Measurements from ENCODE around the gene OXTR.

OXTR gene

DNA sequence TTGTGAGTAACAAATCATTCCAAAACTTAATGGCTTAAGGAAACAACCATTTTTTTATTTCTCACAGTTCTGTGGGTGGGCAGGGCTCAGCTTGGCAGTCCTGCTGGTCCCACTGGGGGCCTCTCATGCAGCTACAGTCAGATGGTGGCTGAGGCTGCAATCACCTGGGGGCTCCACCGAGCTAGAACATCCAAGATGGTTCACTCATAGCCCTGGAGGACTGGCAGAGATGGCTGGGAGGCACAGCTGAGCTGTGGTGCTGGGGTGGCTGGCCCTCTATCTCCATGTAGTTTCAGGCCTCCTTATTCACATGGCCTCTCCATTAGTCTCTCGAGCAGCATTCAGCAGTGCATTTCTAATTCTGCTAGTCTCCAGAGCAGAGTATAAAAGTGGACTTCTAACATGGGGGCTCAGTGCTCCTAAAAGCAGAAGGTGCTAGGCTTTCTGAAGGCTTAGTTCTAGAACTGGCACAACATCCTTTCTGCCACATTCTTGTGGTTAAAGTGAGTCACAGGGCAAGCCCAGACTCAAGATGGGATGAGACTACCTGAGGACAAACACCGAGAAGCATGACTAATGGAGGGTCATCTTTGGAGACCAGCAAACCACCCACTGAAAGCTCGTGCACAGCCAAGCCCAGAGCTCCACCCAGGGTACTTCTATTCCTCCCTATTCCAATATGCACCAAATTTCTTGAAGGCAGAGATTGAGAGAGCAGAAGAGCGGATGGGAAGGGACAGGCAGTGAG is 29.5 kb downstream of the OXTR start:
- no peak overlapping the region for H3K4me3 Mint-ChIP-seq
- no peaks in the 10 kb centered on the region for H3K36me3 Mint-ChIP-seq (ENCODE audit: low read depth)
- no peaks in the 10 kb centered on the region for H3K4me1 Mint-ChIP-seq (ENCODE audit: low read depth)
- peaks cover 21% of the 10 kb centered on the region for H3K27me3 Mint-ChIP-seq
- no peak overlapping the region for H3K27ac Mint-ChIP-seq
- H3K9me3 Mint-ChIP-seq: no peaks in the 10 kb centered on the region

DNA sequence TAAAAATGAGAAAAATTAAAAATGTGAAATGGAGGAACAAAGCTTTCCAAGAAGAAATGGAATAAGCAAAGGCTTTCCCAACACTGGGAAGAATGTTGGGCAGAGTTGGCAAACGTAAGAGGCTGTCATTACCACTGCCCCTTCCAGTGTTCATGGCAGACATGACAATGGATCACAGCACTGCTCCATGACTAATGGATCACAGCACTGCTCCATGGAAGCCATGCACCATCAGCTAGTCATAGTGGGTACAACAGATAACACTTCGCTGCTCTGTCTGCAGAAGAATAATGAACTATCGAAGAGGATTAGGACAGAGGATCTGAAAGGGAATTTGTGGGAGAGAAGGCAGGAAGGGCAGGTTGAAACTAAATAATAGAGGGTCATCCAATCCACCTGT is 30.8 kb downstream of the OXTR start:
- Mint-ChIP-seq H3K27me3 (peaks cover 21% of the 10 kb centered on the region), H3K36me3 (ENCODE audit: low read depth) (no peaks in the 10 kb centered on the region), H3K4me1 (ENCODE audit: low read depth) (no peaks in the 10 kb centered on the region), H3K27ac (no peak overlapping the region), H3K4me3 (no peak overlapping the region), H3K9me3 (no peaks in the 10 kb centered on the region)

DNA sequence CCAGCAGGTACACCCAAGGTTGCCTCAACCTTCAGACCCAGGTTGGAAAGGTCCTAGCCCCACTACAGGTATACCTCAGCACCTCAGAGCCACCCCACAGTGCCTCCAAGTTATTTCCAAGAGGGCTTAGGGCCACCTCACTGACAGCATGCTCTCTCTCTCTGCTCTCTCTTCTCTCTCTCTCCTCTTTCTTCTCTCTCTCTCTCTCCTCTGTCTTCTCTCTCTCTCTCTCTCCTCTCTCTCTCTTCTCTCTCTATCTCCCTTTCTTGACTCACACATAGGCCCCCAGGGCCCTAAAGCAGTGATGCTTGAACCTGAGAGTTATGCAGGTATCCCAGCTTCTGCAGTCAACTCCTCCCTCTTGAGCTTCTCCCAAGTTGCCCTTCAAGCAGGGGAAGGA is 31.6 kb downstream of the OXTR start:
- Mint-ChIP-seq H3K27me3 (peaks cover 21% of the 10 kb centered on the region), H3K4me1 (ENCODE audit: low read depth) (no peaks in the 10 kb centered on the region), H3K36me3 (ENCODE audit: low read depth) (no peaks in the 10 kb centered on the region), H3K9me3 (no peaks in the 10 kb centered on the region), H3K4me3 (no peak overlapping the region), H3K27ac (no peak overlapping the region)

GRCh38 chr3:8737301-8737700 is 32.1 kb downstream of the OXTR start:
- Mint-ChIP-seq H3K9me3 (no peaks in the 10 kb centered on the region), H3K4me1 (ENCODE audit: low read depth) (no peaks in the 10 kb centered on the region), H3K36me3 (ENCODE audit: low read depth) (no peaks in the 10 kb centered on the region), H3K27me3 (peaks cover 21% of the 10 kb centered on the region), H3K4me3 (no peak overlapping the region), H3K27ac (no peak overlapping the region)

DNA sequence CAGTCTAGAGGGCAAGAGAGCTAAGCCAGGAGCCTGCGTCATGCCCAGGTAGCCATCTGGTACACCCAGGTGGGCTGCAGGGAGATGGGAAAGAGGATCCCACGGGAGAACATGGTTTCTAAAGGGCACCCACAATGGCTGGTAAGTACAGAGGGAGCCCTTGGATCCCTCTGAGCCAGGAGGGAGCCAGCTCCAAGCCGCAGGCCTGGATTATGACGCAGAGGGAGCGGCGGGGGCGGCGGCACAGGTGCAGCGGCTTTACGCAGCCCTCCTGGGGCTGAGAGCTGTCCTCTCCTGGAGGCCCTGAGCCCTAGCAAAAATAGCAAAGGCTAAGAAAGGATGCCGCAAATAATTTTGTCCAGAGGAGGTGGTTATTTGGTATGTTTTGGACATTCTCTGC is 33.0 kb downstream of the OXTR start:
- no peaks in the 10 kb centered on the region for H3K36me3 Mint-ChIP-seq (ENCODE audit: low read depth)
- peaks cover 14% of the 10 kb centered on the region for H3K27me3 Mint-ChIP-seq
- H3K27ac Mint-ChIP-seq: no peak overlapping the region
- H3K4me3 Mint-ChIP-seq: no peak overlapping the region
- H3K9me3 Mint-ChIP-seq: no peaks in the 10 kb centered on the region
- no peaks in the 10 kb centered on the region for H3K4me1 Mint-ChIP-seq (ENCODE audit: low read depth)

GRCh38 chr3:8734908-8735307 is 34.5 kb downstream of the OXTR start:
- Mint-ChIP-seq H3K36me3 (ENCODE audit: low read depth) (no peaks in the 10 kb centered on the region), H3K4me3 (no peak overlapping the region), H3K9me3 (no peaks in the 10 kb centered on the region), H3K27ac (no peak overlapping the region), H3K4me1 (ENCODE audit: low read depth) (no peaks in the 10 kb centered on the region), H3K27me3 (peaks cover 12% of the 10 kb centered on the region)

DNA sequence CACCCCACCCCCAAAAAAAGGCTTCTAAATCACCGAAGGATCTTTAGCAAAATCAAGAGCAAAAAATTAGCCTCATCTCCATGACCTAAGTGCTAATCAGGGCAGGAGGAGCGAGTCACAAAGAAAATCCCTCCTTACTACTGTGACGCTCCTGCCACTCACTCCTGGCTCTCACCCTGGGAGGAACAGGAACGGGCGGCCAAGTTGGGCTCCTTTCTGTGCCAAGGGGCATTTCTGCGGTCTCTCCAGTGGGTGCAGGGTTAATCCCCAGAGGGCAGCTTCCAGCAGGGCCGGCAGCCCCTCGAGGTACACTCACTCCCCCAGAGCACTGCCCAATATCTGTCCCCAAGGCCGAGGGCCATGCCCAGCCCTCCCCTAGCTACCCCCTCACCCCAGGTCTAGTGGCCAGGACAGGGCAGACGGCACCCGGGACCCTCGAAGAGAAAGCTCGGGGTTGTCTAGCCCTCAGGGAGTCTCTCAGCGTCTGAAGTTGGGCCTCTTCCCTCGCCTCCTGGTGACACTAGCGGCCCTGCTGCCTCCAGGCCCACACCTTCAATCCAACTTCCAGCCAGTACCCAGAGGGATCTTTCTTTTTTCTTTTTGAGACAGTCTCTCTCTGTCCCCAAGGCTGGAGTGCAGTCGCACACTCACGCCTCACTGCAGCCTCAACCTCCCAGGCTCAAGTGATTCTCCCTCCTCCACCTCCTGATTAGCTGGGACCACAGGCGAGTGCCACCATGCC is 35.1 kb downstream of the OXTR start:
- no peaks in the 10 kb centered on the region for H3K4me1 Mint-ChIP-seq (ENCODE audit: low read depth)
- peaks cover 12% of the 10 kb centered on the region for H3K27me3 Mint-ChIP-seq
- no peaks in the 10 kb centered on the region for H3K36me3 Mint-ChIP-seq (ENCODE audit: low read depth)
- H3K27ac Mint-ChIP-seq: no peak overlapping the region
- no peaks in the 10 kb centered on the region for H3K9me3 Mint-ChIP-seq
- no peak overlapping the region for H3K4me3 Mint-ChIP-seq

- no peak within 1 kb of the TSS for H3K4me3 Mint-ChIP-seq
- no peak within 1 kb of the TSS for H3K27ac Mint-ChIP-seq
- no peaks in the 10 kb centered on the region for H3K36me3 Mint-ChIP-seq (ENCODE audit: low read depth)
- H3K27me3 Mint-ChIP-seq: peaks cover 11% of the 10 kb centered on the region
- no peaks in the 10 kb centered on the region for H3K9me3 Mint-ChIP-seq
- no peaks in the 10 kb centered on the region for H3K4me1 Mint-ChIP-seq (ENCODE audit: low read depth)
These were observed 35.9 kb downstream of the OXTR start, which contains the start of gene CAV3 for GRCh38 chr3:8733332-8734094. Gene CAV3 (plus strand): TSS chr3:8733802. CDS start chr3:8733877, 75 bp downstream.

DNA sequence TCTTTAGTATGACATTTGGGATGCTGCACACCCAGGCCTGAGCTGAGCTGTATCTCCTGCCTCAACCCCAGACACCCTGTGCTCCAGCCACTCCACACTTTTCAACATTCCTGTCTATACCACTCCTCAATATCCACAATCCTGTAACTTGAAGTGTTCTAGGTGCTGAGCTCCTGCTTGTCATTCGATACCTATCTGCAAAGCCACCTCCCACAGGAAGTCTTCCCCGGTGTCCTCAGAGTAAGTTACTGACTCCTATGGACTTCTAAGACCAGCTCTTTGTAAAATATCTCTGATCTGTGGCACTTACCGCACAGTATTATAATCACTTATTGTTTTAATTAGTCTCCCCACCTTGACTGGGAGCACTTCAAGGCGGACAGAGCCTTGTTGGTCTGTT is 37.0 kb downstream of the OXTR start:
- Mint-ChIP-seq H3K36me3 (ENCODE audit: low read depth) (no peaks in the 10 kb centered on the region), H3K4me1 (ENCODE audit: low read depth) (no peaks in the 10 kb centered on the region), H3K27me3 (peaks cover 4% of the 10 kb centered on the region), H3K4me3 (no peak overlapping the region), H3K27ac (no peak overlapping the region), H3K9me3 (no peaks in the 10 kb centered on the region)

DNA sequence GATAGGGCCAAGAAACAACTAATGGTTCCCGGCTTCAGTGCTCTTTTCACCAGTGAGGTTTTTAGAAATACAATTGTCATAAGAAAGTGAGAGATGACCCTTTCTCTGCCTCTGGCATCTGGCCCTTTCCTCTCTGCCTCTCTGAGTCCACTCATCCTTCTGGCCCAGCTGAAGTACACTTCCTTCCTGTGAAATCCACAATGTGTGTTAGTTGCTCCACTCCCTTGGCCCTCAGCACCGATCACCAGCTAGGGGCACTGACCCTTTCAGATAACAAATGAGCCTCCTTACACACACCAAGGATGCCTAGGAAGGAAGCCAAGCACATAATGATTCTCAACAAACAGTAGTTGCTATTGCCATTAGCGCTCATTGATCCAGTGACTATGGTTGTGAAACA is 38.8 kb downstream of the OXTR start:
- H3K36me3 Mint-ChIP-seq (ENCODE audit: low read depth): no peaks in the 10 kb centered on the region
- H3K4me1 Mint-ChIP-seq (ENCODE audit: low read depth): no peaks in the 10 kb centered on the region
- peaks cover 3% of the 10 kb centered on the region for H3K27me3 Mint-ChIP-seq
- no peaks in the 10 kb centered on the region for H3K9me3 Mint-ChIP-seq
- no peak overlapping the region for H3K4me3 Mint-ChIP-seq
- no peak overlapping the region for H3K27ac Mint-ChIP-seq

DNA sequence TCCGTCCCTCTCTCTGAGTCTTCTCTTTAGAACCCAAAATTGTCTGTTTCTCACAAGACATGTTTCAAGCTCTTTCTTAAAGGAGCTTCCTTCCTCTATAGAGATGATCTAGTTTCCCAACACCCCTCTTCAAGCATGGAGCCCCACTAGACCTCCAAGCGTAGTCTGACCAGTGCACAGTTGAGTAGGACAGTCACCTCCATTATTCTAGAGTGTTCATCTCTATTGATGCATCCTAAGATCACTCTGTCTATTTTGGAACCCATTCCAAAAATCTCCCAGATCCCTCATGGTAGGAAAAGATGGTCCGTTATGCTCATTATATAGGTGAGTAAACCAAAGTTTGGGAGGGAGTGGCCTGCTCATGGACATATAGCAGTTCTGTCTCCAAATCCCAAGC is 39.9 kb downstream of the OXTR start:
- H3K36me3 Mint-ChIP-seq (ENCODE audit: low read depth): no peaks in the 10 kb centered on the region
- peaks cover under 1% of the 10 kb centered on the region for H3K9me3 Mint-ChIP-seq
- no peaks in the 10 kb centered on the region for H3K4me1 Mint-ChIP-seq (ENCODE audit: low read depth)
- H3K27me3 Mint-ChIP-seq: peaks cover 3% of the 10 kb centered on the region
- H3K4me3 Mint-ChIP-seq: no peak overlapping the region
- H3K27ac Mint-ChIP-seq: no peak overlapping the region

- Mint-ChIP-seq H3K4me3 (no peak overlapping the region), H3K4me1 (ENCODE audit: low read depth) (no peaks in the 10 kb centered on the region), H3K36me3 (ENCODE audit: low read depth) (no peaks in the 10 kb centered on the region), H3K27ac (no peak overlapping the region), H3K9me3 (peaks cover 4% of the 10 kb centered on the region), H3K27me3 (peaks cover 3% of the 10 kb centered on the region)
These were observed 41.6 kb downstream of the OXTR start for GRCh38 chr3:8727605-8728512.

GRCh38 chr3:8724108-8724752 is 45.2 kb downstream of the OXTR start:
- Mint-ChIP-seq H3K36me3 (ENCODE audit: low read depth) (no peaks in the 10 kb centered on the region), H3K9me3 (peaks cover 4% of the 10 kb centered on the region), H3K27me3 (peaks cover 3% of the 10 kb centered on the region), H3K27ac (no peak overlapping the region), H3K4me3 (no peak overlapping the region), H3K4me1 (ENCODE audit: low read depth) (no peaks in the 10 kb centered on the region)

DNA sequence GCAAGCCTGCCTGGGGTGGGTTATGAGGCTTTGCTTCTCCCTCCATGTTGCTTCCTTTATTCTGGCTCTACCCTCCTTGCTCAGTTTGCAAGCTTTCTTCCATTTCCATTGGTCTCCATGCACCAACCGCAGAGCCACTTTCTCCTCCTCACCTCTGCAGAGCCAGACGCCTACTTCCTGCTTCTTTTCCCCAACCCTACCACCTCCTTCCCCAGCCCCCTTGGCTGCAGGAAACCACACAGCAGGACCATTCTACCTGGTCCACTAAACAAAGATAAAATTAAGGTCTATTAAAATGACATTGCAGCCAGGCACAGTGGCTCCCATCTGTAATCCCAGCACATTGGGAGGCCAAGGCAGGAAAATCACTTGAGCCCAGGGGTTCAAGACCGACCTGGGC is 45.8 kb downstream of the OXTR start:
- Mint-ChIP-seq H3K36me3 (ENCODE audit: low read depth) (no peaks in the 10 kb centered on the region), H3K27ac (no peak overlapping the region), H3K4me3 (no peak overlapping the region), H3K4me1 (ENCODE audit: low read depth) (no peaks in the 10 kb centered on the region), H3K27me3 (peaks cover 3% of the 10 kb centered on the region), H3K9me3 (peaks cover 4% of the 10 kb centered on the region)

Data from stimulated activated naive CD8-positive, alpha-beta T cell treated with anti-CD3 and anti-CD28 coated beads, Interleukin-15, Interleukin-2, amounts not matched to agents 100 ng/mL and 50 ng/mL, for 24 hours (primary cell).